ENCODE measurements around the gene NRL.

NRL gene

DNA sequence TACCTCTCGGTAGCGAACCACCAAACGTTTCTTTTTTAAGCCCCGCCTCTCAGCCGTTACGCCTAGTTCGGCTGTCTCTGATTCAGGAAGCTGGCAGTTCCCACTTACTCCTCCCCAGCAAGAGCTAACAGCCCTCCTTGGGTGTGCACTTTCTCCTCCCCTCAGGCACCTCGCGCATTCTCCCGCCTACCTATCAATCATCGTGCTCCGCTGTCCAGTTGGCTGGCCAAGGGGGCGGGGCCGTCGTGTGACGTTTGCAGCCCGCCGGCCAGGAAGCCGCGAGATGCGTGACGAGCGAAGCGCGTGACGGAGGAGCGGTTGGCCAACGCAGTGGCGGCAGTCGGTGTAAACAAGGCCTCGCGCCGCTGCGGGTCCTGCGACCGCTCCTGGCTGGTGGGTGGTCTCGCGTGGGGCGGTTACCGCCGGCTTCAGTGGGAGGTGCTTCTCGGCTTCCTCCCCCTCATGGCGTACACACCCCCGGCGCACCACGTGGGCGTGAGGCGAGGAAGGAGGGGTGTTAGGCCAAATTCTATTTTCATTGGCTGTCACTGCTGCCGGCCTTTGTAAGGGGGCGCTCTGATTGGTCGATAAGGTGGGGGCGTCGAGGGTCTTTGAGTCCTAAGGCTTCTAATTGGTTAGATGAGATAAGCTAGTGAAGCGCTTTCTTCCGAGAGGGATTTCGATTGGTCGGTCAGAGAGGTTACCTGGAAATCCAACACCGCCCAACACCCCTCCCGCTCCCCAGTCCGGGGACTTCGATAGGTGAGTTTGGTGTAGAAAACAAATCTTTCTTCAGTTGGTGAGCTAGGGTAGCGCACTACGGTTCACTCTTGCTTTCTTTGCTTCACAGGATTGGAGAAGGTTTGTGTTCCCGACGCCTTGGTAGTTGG is at the start of gene NRL, which contains the start of gene DCAF11:
NRL (minus strand) TSS at position 418 of the 890 bp plus-strand sequence. CDS start 32,101 bp downstream, outside the sequence.
DCAF11 (plus strand) TSS at position 246 of the 890 bp plus-strand sequence. CDS start 818 bp downstream, outside the sequence.
- DNase-seq = peak; percentile 100

DNA sequence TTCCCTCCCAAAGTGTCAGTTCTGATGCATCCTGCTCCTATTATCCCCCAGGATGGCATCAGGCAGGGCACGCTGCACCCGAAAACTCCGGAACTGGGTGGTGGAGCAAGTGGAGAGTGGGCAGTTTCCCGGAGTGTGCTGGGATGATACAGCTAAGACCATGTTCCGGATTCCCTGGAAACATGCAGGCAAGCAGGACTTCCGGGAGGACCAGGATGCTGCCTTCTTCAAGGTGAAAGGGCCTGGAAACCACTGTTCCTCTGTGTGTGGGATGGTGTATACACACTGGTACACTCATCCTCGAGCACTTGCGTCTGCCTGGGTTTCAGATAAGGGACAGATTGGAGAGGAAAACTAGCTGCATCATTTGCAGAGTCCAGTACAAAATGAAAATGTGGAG is 47.3 kb upstream of the NRL start:
- no peak for DNase-seq

DNA sequence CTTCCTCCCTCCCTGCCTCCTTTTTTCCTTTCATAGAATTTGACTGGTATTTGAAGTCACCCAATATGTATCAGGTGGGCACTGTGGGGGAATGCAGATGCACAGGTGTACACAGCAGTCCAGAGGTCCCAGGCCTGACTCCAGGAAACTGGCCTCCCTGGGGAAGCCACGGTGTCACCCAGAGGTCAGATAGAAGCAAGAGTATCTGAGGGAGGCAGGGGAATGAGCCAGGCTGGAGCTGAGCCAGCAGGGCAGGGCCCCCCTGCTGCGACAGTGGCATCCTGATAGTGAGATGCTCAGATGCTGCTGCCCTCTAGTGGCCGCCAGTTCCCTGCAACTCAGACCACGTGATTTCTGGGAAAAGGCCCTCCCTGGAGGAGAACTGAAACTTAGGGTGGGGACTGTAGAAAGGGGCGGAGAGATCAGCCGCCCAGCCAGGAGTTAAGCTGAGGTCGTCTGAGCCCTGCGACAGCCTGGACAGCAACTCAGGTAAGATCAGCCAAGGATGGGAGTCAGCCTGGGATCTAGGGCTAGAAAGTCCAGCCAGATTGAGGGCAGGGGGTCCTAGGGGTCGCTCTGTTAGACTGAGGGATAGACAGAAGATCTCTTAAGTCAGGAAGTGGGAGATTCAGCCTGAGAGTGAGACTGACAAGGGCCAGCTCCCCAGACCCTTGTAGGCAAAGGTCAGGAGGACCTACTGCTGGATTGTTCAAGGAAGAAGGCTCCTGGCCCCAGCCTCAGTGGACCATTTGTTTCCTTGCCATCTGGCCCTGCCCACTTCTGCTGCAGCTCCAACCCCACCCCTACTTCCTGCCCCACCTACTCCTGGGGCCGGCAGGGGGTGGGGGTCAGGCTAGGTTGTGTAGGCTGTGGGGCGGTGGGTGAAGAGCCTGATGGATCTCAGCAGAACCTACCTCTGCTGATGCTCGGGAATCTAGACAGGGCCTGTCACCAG is 46.4 kb upstream of the NRL start, which contains the start of gene IRF9:
IRF9 (plus strand) TSS at position 416 of the 955 bp plus-strand sequence. CDS start 880 bp downstream, outside the sequence.
- DNase-seq = peak; percentile 97

DNA sequence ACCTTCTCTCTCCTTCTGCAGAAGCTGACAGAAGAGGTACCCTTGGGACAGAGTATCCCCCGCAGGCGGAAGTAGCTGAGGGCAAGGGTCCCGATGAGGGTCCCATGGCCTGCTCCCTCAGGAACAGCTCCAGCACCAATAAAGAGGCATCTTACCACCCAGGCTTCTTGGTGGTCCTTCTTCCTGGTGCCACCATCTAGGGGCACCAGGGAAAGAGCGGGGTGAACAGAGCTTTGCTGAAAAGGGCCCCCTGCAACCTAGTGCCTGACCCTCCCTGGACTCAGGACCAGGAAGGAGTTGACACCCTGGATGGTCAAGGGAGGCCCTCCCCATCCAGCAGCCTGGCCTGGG is 45.7 kb upstream of the NRL start:
- no peak for DNase-seq

DNA sequence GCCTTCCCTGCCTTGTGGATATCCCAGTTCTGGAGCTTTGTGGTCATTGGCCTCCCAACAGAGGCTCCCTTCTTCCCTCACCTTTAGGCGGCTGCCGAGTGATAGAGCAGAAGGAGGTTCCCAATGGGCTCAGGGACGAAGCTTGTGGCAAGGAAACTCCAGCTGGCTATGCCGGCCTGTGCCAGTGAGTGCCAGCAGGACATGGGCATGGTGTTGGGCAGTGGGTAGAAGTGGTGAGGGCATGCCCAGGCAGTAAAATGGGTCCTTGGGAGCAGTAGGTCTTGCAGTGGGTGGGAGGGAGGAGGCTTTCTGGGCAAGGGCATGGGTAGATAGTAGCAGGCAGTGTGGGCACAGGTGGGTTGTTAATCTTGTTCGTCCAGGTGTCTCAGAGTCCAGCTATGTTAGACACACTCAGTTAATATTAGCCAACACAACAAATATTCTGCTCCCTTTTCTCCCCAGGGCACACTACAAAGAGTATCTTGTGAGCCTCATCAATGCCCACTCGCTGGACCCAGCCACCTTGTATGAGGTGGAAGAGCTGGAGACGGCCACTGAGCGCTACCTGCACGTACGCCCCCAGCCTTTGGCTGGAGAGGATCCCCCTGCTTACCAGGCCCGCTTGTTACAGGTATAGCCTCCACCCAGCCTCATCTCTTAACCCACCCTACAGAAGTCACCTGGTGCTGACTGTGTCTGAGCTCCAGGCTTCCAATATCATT is 45.2 kb upstream of the NRL start:
- no peak for DNase-seq

DNA sequence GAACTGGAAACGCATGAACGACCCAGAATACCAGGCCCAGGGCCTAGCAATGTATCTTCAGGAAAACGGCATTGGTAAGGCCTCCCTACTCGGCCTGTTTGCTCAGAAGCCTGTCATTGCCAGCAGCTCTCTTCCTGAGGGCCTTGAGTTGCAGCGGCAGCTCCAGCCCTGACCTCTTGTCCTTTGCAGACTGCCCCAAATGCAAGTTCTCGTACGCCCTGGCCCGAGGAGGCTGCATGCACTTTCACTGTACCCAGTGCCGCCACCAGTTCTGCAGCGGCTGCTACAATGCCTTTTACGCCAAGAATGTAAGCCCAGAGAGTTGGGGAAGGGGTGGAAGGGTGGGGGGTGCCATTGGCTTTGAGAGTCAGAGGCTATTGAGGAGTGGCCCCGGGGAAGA is 42.6 kb upstream of the NRL start:
- no peak for DNase-seq

DNA sequence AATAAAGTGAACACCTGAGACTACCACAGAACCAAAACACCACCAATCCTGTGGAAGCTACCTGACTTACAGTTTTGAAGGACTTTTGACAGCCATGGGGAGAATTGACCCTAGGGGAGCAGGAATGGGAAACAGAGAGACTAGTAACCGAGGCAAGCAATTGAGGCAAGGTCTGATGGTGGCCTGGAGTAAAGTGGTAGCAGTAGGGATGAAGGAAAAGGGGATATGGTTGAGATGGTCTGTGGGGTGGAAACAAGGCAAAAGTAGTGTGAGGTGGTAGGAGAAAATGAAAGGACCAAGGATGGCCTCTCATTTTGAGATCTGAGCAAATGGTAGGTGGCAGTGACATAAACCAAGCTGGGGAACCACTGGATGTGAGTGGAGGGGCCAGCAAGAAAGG is 42.1 kb upstream of the NRL start:
- no peak for DNase-seq

DNA sequence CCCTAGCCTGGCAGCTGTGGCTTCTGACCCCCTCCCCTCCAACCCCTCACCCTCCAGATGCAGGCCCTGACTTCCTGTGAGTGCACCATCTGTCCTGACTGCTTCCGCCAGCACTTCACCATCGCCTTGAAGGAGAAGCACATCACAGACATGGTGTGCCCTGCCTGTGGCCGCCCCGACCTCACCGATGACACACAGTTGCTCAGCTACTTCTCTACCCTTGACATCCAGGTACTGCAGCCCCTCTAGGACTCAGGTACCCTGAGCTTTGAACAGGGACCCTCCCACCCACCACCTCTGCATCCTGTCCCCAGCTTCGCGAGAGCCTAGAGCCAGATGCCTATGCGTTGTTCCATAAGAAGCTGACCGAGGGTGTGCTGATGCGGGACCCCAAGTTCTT is 40.4 kb upstream of the NRL start:
- no peak for DNase-seq

DNA sequence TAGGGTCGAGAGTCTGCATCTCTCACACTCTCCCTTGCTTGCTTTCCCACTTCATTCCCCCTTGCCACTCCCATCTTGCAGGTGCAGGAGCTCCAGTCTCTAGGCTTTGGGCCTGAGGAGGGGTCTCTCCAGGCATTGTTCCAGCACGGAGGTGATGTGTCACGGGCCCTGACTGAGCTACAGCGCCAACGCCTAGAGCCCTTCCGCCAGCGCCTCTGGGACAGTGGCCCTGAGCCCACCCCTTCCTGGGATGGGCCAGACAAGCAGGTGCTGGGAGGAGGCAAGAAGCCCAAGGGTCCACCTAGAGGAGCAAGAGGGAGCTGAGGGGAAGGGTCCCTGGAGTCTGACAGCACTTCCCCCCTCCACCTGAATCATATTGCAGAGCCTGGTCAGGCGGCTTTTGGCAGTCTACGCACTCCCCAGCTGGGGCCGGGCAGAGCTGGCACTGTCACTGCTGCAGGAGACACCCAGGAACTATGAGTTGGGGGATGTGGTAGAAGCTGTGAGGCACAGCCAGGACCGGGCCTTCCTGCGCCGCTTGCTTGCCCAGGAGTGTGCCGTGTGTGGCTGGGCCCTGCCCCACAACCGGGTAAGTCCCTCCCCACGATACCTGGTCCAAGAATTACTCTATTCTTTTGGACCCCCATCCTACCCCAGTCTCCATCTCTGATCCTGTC is 36.8 kb upstream of the NRL start:
- DNase-seq = no peak

DNA sequence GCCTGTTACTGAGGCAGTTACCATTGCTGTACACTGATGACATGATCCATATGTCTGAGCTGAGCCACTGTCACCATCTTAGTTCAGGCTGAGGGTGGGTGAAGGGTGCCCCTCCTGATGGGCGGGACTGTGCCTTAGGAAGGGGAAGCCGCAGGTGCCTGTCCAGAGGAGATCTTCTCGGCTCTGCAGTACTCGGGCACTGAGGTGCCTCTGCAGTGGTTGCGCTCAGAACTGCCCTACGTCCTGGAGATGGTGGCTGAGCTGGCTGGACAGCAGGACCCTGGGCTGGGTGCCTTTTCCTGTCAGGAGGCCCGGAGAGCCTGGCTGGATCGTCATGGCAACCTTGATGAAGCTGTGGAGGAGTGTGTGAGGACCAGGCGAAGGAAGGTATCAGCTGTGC is 36.2 kb upstream of the NRL start:
- DNase-seq = no peak

DNA sequence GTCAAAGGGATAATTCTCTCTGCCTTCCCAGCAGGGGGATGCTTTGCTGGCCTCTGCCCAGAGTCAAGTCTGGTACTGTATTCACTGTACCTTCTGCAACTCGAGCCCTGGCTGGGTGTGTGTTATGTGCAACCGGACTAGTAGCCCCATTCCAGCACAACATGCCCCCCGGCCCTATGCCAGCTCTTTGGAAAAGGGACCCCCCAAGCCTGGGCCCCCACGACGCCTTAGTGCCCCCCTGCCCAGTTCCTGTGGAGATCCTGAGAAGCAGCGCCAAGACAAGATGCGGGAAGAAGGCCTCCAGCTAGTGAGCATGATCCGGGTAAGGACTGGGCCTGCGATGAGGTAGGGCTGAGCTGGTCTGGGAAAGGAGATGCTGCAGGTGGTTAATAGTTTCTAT is 35.8 kb upstream of the NRL start:
- DNase-seq = no peak

DNA sequence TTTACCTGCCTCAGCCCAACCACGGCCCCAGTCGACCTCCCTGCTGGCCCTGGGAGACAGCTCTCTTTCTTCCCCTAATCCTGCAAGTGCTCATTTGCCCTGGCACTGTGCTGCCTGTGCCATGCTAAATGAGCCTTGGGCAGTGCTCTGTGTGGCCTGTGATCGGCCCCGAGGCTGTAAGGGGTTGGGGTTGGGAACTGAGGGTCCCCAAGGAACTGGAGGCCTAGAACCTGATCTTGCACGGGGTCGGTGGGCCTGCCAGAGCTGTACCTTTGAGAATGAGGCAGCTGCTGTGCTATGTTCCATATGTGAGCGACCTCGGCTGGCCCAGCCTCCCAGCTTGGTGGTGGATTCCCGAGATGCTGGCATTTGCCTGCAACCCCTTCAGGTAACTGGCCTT is 35.3 kb upstream of the NRL start:
- no peak for DNase-seq

DNA sequence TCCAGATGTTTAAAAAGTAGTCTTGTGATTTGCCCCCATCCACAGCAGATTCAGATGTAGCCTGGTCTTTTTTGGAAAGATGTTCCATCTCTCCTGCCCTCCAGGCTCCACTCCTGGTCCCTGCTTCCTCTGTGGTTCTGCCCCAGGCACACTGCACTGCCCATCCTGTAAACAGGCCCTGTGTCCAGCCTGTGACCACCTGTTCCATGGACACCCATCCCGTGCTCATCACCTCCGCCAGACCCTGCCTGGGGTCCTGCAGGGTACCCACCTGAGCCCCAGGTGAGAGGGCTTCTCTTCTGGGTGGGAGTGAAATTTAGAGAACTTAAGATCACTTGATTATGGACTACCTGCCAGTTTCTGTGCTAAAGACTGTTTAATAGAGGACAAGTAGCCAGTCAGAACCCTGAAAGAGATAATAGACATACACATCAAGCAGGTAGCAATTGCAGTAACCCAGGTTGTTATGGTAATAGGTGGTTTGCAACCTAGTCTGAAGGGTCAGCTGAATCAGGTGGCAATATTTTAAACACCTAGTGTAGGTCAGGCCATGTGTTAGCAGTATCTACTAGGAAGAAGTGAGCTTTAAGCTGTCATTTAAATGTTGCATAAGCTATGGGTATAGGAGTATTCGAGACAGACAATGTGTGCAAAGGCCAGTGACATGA is 34.7 kb upstream of the NRL start:
- no peak for DNase-seq

DNA sequence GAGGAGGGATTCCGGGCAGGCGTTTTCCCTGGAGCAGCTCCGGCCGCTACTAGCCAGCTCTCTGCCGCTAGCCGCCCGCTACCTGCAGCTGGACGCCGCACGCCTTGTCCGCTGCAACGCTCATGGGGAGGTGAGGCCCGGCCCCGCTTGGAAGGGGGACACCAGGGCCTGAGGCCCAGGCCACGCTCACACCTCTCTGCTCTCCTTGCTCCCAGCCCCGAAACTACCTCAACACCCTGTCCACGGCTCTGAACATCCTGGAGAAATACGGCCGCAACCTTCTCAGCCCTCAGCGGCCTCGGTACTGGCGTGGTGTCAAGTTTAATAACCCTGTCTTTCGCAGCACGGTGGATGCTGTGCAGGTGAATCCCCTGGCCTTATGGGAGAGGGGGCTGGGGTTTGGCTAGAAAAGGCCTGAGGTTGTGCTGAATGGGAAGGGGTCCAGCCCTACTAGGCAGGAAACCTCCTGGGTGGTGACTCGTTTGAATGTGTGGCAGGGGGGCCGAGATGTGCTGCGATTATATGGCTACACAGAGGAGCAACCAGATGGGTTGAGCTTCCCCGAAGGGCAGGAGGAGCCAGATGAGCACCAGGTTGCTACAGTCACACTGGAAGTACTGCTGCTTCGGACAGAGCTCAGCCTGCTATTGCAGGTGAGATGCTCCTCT is 33.1 kb upstream of the NRL start:
- peak; percentile 23 for DNase-seq

DNA sequence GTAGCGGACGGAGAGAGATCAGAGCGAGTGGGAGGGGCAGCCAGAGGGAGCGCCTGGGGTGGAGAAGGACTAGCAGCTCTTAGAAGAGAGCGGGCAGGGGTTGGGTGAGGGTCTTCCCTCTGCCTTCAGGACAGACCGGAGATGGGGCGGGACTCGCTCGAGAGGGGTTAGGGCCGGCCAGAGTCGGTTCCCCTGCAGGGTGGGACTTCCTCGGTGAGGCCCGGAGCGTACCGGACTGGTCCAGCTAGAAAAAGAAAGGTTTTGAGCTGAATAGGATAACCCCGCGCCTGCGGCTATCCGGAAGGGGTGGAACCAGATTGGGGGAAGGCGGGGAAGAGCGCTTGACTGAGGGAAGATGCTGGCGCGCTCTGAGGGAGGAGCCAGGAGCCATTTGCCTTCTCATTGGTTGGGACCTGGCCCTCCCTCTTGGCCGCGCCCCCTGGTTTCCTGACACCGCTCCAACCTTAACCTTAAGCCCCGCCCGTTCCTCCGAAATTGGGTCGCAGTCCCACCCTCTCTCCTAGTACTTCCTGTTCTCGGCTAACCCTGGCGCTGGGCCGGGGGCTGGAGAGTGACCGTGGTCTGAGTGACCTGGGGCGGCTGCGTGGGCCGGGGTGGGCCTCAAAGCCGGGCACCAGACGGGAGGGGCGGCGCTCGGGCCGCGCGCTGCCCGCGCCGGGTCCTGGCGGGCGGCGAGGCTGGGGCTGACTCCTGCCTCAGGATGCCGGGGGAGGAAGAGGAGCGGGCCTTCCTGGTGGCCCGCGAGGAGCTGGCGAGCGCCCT is 32.4 kb upstream of the NRL start, which contains the start of gene RNF31:
RNF31 (plus strand) TSS at position 521 of the 783 bp plus-strand sequence; CDS start at position 722, 201 bp downstream.
- peak; percentile 99 for DNase-seq

DNA sequence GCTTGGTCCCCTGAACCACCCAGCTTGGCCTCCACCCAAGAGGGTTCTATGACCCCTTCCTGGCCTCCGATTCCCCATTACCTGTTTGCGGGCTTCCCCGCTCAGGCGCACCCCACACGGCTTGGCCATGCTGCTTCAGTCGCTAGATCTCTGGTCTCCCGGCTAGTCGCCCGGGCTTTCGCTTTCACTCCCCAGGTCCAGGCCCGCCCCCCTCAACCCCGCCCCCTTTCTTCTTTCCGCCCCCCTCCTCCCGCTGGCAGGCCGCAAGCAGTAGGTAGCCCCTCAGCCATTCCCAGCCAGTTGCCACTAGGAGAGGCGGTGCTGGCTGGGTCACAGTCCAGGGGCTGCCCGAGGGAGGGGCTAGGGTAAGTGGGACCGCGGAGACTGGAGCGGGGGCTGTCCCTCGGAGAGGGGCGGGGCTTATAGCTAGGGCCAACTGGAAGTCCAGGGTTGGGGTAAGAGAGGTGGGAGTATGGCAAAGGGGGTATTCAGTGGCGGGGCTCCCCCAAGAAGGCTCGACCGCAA is 31.8 kb upstream of the NRL start, which contains the start of gene PSME2:
PSME2 (minus strand) TSS at position 158 of the 525 bp plus-strand sequence; CDS start at position 129, 29 bp downstream.
- DNase-seq = peak; percentile 98

DNA sequence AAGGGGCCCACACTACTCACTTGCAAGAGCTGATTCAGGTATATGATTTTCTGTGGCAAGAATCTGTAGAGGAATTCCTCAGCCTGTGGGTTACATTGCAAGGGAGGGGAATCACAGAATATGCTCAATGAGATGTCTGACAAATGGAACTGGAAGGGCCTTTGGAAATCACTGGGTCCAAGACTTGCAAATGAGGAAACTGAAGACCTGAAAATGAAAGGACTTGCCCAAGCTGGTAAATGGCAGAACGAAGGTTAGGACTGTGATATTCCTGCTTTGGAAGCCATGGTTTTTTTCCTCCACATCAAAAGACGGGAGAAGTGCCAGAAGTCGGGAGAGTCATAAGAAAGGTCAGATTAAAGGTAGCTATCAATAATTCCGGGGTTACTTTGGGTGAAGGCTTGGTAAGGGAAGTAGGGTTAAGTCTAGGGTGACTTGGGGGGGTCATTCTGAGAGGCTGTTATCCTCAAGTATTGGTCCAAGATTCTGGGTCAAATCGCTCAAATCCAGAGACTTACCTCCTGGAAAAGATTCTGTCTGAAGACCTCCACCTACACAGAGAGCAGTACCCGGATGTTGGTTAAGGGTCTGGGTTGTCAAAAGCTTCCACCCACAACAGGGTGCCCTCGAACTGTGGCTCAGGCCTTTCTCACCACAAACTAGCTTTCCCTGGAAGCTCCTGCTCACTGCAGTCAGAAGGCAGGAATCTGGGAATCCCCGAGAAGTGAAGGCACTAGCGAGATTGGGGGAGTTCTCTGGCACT is 31.1 kb upstream of the NRL start:
- DNase-seq = peak; percentile 30

DNA sequence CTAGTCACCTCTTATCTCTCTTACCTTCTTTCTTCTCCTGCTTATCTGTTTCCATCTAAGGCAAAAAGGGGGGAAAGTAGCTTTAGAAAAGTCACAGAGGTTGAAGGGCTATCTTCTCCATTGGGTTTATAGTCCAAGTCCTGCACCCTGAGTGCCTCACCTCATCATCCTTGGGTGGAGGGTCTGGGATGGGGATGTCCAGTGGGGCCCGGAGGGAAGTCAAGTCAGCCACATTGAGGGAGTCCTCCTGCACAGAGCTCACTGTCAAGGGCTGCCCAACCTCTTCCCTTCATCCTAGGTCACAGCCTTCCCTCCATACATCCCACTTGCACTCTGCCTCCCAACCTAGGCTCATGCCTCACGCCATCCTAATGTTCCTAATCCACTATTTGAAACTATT is 30.5 kb upstream of the NRL start:
- no peak for DNase-seq

DNA sequence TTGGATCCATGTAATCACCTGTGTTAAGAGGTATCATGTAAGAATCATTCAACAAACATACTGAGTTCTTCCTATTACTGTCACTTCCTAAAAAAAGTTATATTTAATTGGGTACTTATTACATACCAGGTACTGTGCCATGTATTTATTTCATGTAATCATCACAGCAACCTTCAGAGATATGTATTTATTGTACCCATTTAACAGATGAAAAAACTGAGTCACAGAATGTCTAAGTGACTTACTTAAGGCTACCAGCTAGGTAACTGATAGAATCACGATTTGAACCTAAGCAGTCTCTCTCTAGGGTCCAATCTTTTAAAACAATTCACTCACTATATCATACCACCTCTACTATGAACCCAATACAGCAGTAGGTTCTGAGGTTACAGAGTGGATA is 29.7 kb upstream of the NRL start:
- DNase-seq = no peak
